Calu3 (cell line): Measurements from ENCODE around the gene OSBPL5. TPM values are rescaled to one million over a fixed set of nuclear protein-coding genes. Genes with fewer than 3 reads are reported as not detected.

Experiments
- BruUV-seq: library from RNA; stranded (reverse); fragments of 400-500 nt; replicated peaks from 2 replicates; lab custom pipeline; 2021; lab: Mats Ljungman, UMichigan
- CTCF ChIA-PET: fragments of 300-600 bp; sonication (Branson Sonifier 250); formaldehyde crosslinking; loops from one replicate; lab custom pipeline; 2022; ENCODE audit warnings: antibody characterized with exemption; lab: Charles Lee
- DNase-seq: peaks from one replicate; pipeline ENCODE4 v3.0.0; 2022
- H3K27ac Mint-ChIP-seq: one replicate; pipeline ENCODE4 v1.8.0; 2022; ENCODE audit warnings: mixed read lengths; ENCODE audit not compliant: unreplicated experiment
- H3K27me3 Mint-ChIP-seq: one replicate; pipeline ENCODE4 v1.8.0; 2022; ENCODE audit warnings: mixed read lengths; ENCODE audit not compliant: unreplicated experiment
- H3K36me3 Mint-ChIP-seq: one replicate; pipeline ENCODE4 v1.8.0; 2022; ENCODE audit warnings: mild to moderate bottlenecking, moderate library complexity, mixed read lengths; ENCODE audit not compliant: insufficient read depth, unreplicated experiment
- H3K4me1 Mint-ChIP-seq: one replicate; pipeline ENCODE4 v1.8.0; 2022; ENCODE audit warnings: mild to moderate bottlenecking, low read depth, mixed read lengths; ENCODE audit not compliant: unreplicated experiment
- H3K4me3 Mint-ChIP-seq: one replicate; pipeline ENCODE4 v1.8.0; 2022; ENCODE audit warnings: mild to moderate bottlenecking, low read depth, moderate library complexity, mixed read lengths; ENCODE audit not compliant: unreplicated experiment
- H3K9me3 Mint-ChIP-seq: one replicate; pipeline ENCODE4 v1.8.0; 2022; ENCODE audit warnings: low read depth, mixed read lengths; ENCODE audit not compliant: unreplicated experiment
- CTCF ChIP-seq: fragments of 200-600 bp; IDR thresholded peaks from one replicate; pipeline ENCODE4 v1.8.0; 2022; ENCODE audit warnings: antibody characterized with exemption; ENCODE audit not compliant: unreplicated experiment
- intact Hi-C: fragments of 100-400 bp; cut with micrococcal nuclease; formaldehyde crosslinking; loops from one replicate; pipeline ENCODE4 v1.10.0; 2022; ENCODE audit not compliant: unreplicated experiment
- total RNA-seq: library from RNA; stranded (reverse); gene quantifications from 2 replicates; pipeline ENCODE4 v1.2.3, GENCODE V29; 2022

OSBPL5 gene
- total RNA-seq, 1 experiment from 2014 or later, result 7.1 TPM

- no TSS peak for BruUV-seq
- intact Hi-C loops, result no loop called here
- CTCF ChIA-PET, result no interaction called here
These were observed 56.9 kb downstream of the OSBPL5 start for GRCh38 chr11:3108183-3108721.

GRCh38 chr11:3107608-3108182, 57.4 kb downstream of the OSBPL5 start:
- CTCF ChIA-PET, result no interaction called here
- BruUV-seq, result no TSS peak
- H3K27ac Mint-ChIP-seq, result no peak overlapping the region
- H3K36me3 Mint-ChIP-seq, result peaks cover 5% of the 10 kb centered on the region
- H3K27me3 Mint-ChIP-seq, result peaks cover 18% of the 10 kb centered on the region
- DNase-seq, result no peak
- H3K4me1 Mint-ChIP-seq, result no peaks in the 10 kb centered on the region
- H3K9me3 Mint-ChIP-seq, result peaks cover 2% of the 10 kb centered on the region
- no peak overlapping the region for H3K4me3 Mint-ChIP-seq
- no peak for TF ChIP-seq CTCF
- intact Hi-C loops, result no loop called here

More at GRCh38 chr11:3108183-3108721, 56.9 kb downstream of the OSBPL5 start:
- H3K4me3 Mint-ChIP-seq, result no peak overlapping the region
- peaks cover 18% of the 10 kb centered on the region for H3K27me3 Mint-ChIP-seq
- DNase-seq, result no peak
- H3K9me3 Mint-ChIP-seq, result peaks cover 2% of the 10 kb centered on the region
- no peaks in the 10 kb centered on the region for H3K4me1 Mint-ChIP-seq
- H3K36me3 Mint-ChIP-seq, result peaks cover 5% of the 10 kb centered on the region
- no peak overlapping the region for H3K27ac Mint-ChIP-seq
- TF ChIP-seq CTCF, result no peak

- Mint-ChIP-seq H3K9me3 (no peaks in the 10 kb centered on the region), H3K4me3 (no peak overlapping the region), H3K27me3 (peaks cover 18% of the 10 kb centered on the region), H3K36me3 (peaks cover 5% of the 10 kb centered on the region), H3K27ac (no peak overlapping the region), H3K4me1 (no peaks in the 10 kb centered on the region)
- no peak for DNase-seq
- no peak for TF ChIP-seq CTCF
- intact Hi-C loops, result no loop called here
- no TSS peak for BruUV-seq
- CTCF ChIA-PET, result no interaction called here
These were observed 58.2 kb downstream of the OSBPL5 start for GRCh38 chr11:3106736-3107524.

GRCh38 chr11:3105791-3106735, 59.0 kb downstream of the OSBPL5 start:
- intact Hi-C loops, result no loop called here
- no peak overlapping the region for H3K4me3 Mint-ChIP-seq
- no peaks in the 10 kb centered on the region for H3K9me3 Mint-ChIP-seq
- DNase-seq, result no peak
- H3K4me1 Mint-ChIP-seq, result no peaks in the 10 kb centered on the region
- CTCF ChIA-PET, result interaction anchor here (0.6 kb wide), 1 partner anchor 135 kb away, joined by 4 read pairs; no protein-coding TSS in a partner anchor
- peaks cover 18% of the 10 kb centered on the region for H3K27me3 Mint-ChIP-seq
- no peak for TF ChIP-seq CTCF
- no peak overlapping the region for H3K27ac Mint-ChIP-seq
- no TSS peak for BruUV-seq
- H3K36me3 Mint-ChIP-seq, result no peaks in the 10 kb centered on the region
